K562 (cell line): ENCODE results near the gene SNX12. TPM values are rescaled to one million over a fixed set of nuclear protein-coding genes. Genes with fewer than 3 reads are reported as not detected.

Experiments used
- ATAC-seq: fragments of 200-7000 bp; cut with Tn5 transposase; 3 replicates; pipeline ENCODE4 v1.9.1; 2020; ENCODE audit warnings: moderate library complexity
- BruUV-seq: library from RNA; stranded (reverse); fragments of 400-500 nt; replicated peaks from 2 replicates; lab custom pipeline; 2021; lab: Mats Ljungman, UMichigan
- CTCF ChIA-PET: fragments of 300-600 bp; formaldehyde crosslinking; extraction: SDS; loops from one replicate; lab custom pipeline; 2021; ENCODE audit warnings: low intra/inter-chr PET ratio; lab: Yijun Ruan, JAX
- POLR2A ChIA-PET: fragments of 300-600, 350-650 bp; sonication (Branson Sonifier 250); formaldehyde crosslinking; extraction: SDS; loops from one replicate; lab custom pipeline; 2021; ENCODE audit warnings: antibody characterized with exemption, inconsistent platforms; lab: Yijun Ruan, JAX
- DNase-seq, 4 experiments: peaks; one replicate each; pipeline versions ENCODE4 v3.0.0 to v3.0.0-alpha.2; 2011 to 2018; ENCODE audit warnings: low spot score in 3 of 4, mixed read lengths in 3 of 4; ENCODE audit errors: extremely low read depth in 1 of 4
- FAIRE-seq: peaks from 2 replicates; lab custom pipeline; 2011; peaks lifted over from hg19 to GRCh38; lab: Jason Lieb, UNC
- H2AFZ ChIP-seq: 2 replicates; pipeline ENCODE4 v1.6.0; 2011; ENCODE audit warnings: low read depth, low read length, control low read depth, inconsistent platforms
- H3K27ac ChIP-seq: fragments of 200-600 bp; 3 replicates; pipeline ENCODE4 v1.8.0; 2011; ENCODE audit warnings: low read depth, mild to moderate bottlenecking, control low read depth, inconsistent platforms, low read length, moderate library complexity, mixed read lengths; ENCODE audit errors: extremely low read depth
- H3K27me3 ChIP-seq, 2 experiments: fragments of 300-600 bp in 1 of 2; 2 replicates in 1 of 2; 3 replicates in 1 of 2; pipeline versions ENCODE4 v1.6.0 to v1.8.0; 2011; ENCODE audit warnings: inconsistent platforms in 2 of 2, low read length in 2 of 2, mild to moderate bottlenecking in 1 of 2, mixed read lengths in 1 of 2, moderate library complexity in 1 of 2; ENCODE audit not compliant: control insufficient read depth in 2 of 2, insufficient read depth in 2 of 2
- H3K36me3 ChIP-seq: fragments of 300-600 bp; 3 replicates; pipeline ENCODE4 v1.8.0; 2011; ENCODE audit warnings: mild to moderate bottlenecking, low read length, inconsistent platforms; ENCODE audit not compliant: control insufficient read depth, insufficient read depth
- H3K4me1 ChIP-seq, 2 experiments: fragments of 200-600 bp in 1 of 2; replicated peaks in 1 of 2; 2 replicates in 1 of 2; 3 replicates in 1 of 2; pipeline versions ENCODE4 v1.5.1 to v1.8.0; 2011; ENCODE audit warnings: inconsistent platforms in 2 of 2, low read length in 2 of 2, mild to moderate bottlenecking in 1 of 2, mixed read lengths in 1 of 2, moderate library complexity in 1 of 2; ENCODE audit not compliant: control insufficient read depth in 2 of 2, insufficient read depth in 2 of 2
- H3K4me2 ChIP-seq: 2 replicates; pipeline ENCODE4 v1.6.1; 2011; ENCODE audit warnings: low read length, control low read depth, inconsistent platforms, mixed read lengths; ENCODE audit not compliant: insufficient read depth
- H3K4me3 ChIP-seq: fragments of 200-600 bp; sonication (generic), shearing (Covaris generic); 2 replicates; pipeline ENCODE4 v1.5.1; 2016; ENCODE audit warnings: control low read depth, inconsistent platforms
- H3K79me2 ChIP-seq: fragments of 200-600 bp; 3 replicates; pipeline ENCODE4 v1.8.0; 2011; ENCODE audit warnings: low read length, inconsistent platforms; ENCODE audit not compliant: control insufficient read depth, insufficient read depth
- H3K9ac ChIP-seq, 2 experiments: 2 replicates each; pipeline versions ENCODE4 v1.6.0 to v1.6.1; 2011; ENCODE audit warnings: low read depth in 2 of 2, low read length in 2 of 2, control low read depth in 1 of 2, inconsistent platforms in 1 of 2, mild to moderate bottlenecking in 1 of 2, mixed read lengths in 1 of 2; ENCODE audit not compliant: insufficient read depth in 1 of 2
- H3K9me1 ChIP-seq: one replicate; pipeline ENCODE4 v1.6.0; 2011; ENCODE audit warnings: inconsistent platforms, mild to moderate bottlenecking, low read length, moderate library complexity; ENCODE audit not compliant: control insufficient read depth, insufficient read depth
- H3K9me3 ChIP-seq: replicated peaks from 2 replicates; pipeline ENCODE4 v1.5.1; 2011; ENCODE audit warnings: low read depth, low read length, inconsistent platforms; ENCODE audit not compliant: control insufficient read depth, insufficient read depth
- H4K20me1 ChIP-seq: replicated peaks from 2 replicates; pipeline ENCODE4 v1.6.1; 2011; ENCODE audit warnings: low read length, inconsistent platforms, mixed read lengths; ENCODE audit not compliant: control insufficient read depth, insufficient read depth
- ATF1 ChIP-seq, 2 experiments: fragments of 450-650 bp in 1 of 2; IDR thresholded peaks; 2 replicates each; pipeline ENCODE4 v1.6.1; 2016; ENCODE audit warnings: missing compliant biosample characterization in 1 of 2, missing genetic modification characterization in 1 of 2
- CBFA2T3 ChIP-seq: fragments of 450-650 bp; IDR thresholded peaks from 2 replicates; pipeline ENCODE4 v1.6.1; 2017
- CSDE1 ChIP-seq, 2 experiments: fragments of 450-650 bp; IDR thresholded peaks; 2 replicates each; pipeline ENCODE4 v1.6.1; 2016; ENCODE audit warnings: mild to moderate bottlenecking in 1 of 2
- DPF2 ChIP-seq: fragments of 450-650 bp; IDR thresholded peaks from 2 replicates; pipeline ENCODE4 v1.6.1; 2016
- ESRRB ChIP-seq: fragments of 250-450 bp; sonication (Bioruptor Pico); IDR thresholded peaks from 2 replicates; pipeline ENCODE4 v1.5.0; 2020; ENCODE audit warnings: mild to moderate bottlenecking, moderate library complexity, borderline replicate concordance
- IRF2 ChIP-seq: sonication (generic); formaldehyde crosslinking; IDR thresholded peaks from 2 replicates; pipeline ENCODE4 v1.8.1; 2022; ENCODE audit warnings: mild to moderate bottlenecking, missing genetic modification reagents
- KDM5B ChIP-seq: fragments of 200-600 bp; sonication (generic); IDR thresholded peaks from 2 replicates; pipeline ENCODE4 v1.6.1; 2012; ENCODE audit warnings: low read depth, mild to moderate bottlenecking, moderate library complexity, low read length, control low read depth, inconsistent platforms; ENCODE audit not compliant: insufficient replicate concordance
- POLR3G ChIP-seq: IDR thresholded peaks from 2 replicates; pipeline ENCODE4 v1.6.1; 2011; ENCODE audit not compliant: insufficient read length, insufficient replicate concordance; ENCODE audit errors: extremely low read depth
- RB1 ChIP-seq: fragments of 450-650 bp; IDR thresholded peaks from 2 replicates; pipeline ENCODE4 v1.6.1; 2017; ENCODE audit warnings: low read depth, mild to moderate bottlenecking
- U2AF1 ChIP-seq: fragments of 200-400 bp; formaldehyde crosslinking; optimal IDR thresholded peaks from 2 replicates; pipeline ENCODE3; 2017; ENCODE audit warnings: mild to moderate bottlenecking, low read depth, low read length, moderate library complexity
- ZNF175 ChIP-seq: fragments of 200-800 bp; sonication (Bioruptor generic); IDR thresholded peaks from 2 replicates; pipeline ENCODE4 v1.6.1; 2016; ENCODE audit warnings: low read depth, mild to moderate bottlenecking, missing genetic modification characterization, missing compliant biosample characterization
- ZNF780A ChIP-seq: fragments of 250-450 bp; sonication (Bioruptor Pico); IDR thresholded peaks from 2 replicates; pipeline ENCODE4 v1.5.0; 2021; ENCODE audit warnings: mild to moderate bottlenecking
- WGBS: fragments of 100-300 bp; shearing (Covaris generic); methylation state at CpG from one replicate; pipeline ENCODE4 v1.1.6; 2016; ENCODE audit warnings: low coverage, mixed read lengths; ENCODE audit not compliant: insufficient coverage; ENCODE audit errors: missing lambda C conversion rate; 5-methylcytosine and 5-hydroxymethylcytosine counted together
- in situ Hi-C: fragments of 300-500 bp; cut with MboI; formaldehyde crosslinking; loops from 4 replicates; pipeline ENCODE4 v1.15.0; 2018; ENCODE audit warnings: inconsistent platforms, mixed read lengths
- intact Hi-C: fragments of 100-400 bp; cut with micrococcal nuclease; formaldehyde crosslinking; loops from 2 replicates; pipeline ENCODE4 v1.14.2; 2022
- polyA plus RNA-seq, 8 experiments: library from polyadenylated mRNA; depleted of rRNA in 4 of 8; stranded (reverse) in 5 of 8; unstranded in 3 of 8; fragments of >200 nt; fragmentation: Nextera tagmentation in 2 of 8; fragmentation: Illumina TruSeq in 1 of 8; extraction: Ambion mirVana in 2 of 8; extraction: Trizol in 1 of 8; gene quantifications; 2 replicates each; pipeline versions ENCODE4 v1.2.1 to v1.2.3, GENCODE V29; 2011 to 2014; ENCODE audit warnings: inconsistent platforms in 1 of 8, missing spikeins in 1 of 8
- total RNA-seq, 7 experiments: library from RNA; depleted of rRNA in 6 of 7; stranded (reverse); fragments of >200 nt in 6 of 7; fragmentation: Illumina TruSeq in 2 of 7; extraction: Trizol in 2 of 7; gene quantifications; 2 replicates each; pipeline versions ENCODE4 v1.2.1 to v1.2.3, GENCODE V29; 2011 to 2021; ENCODE audit warnings: low replicate concordance in 1 of 7
- TF ChIP-seq, protein P1 (sequence below): sonication (generic); formaldehyde crosslinking; IDR thresholded peaks from 2 replicates; pipeline ENCODE4 v1.8.0; 2023; ENCODE audit warnings: missing genetic modification reagents, mild to moderate bottlenecking, borderline replicate concordance

Gene SNX12
- total and polyA plus RNA-seq, 9 of the 15 experiments (the other 6 are each of a cell fraction or from before 2014, with no cell fraction given) = 12.7 to 50.3 (median 37.1) TPM

DNA sequence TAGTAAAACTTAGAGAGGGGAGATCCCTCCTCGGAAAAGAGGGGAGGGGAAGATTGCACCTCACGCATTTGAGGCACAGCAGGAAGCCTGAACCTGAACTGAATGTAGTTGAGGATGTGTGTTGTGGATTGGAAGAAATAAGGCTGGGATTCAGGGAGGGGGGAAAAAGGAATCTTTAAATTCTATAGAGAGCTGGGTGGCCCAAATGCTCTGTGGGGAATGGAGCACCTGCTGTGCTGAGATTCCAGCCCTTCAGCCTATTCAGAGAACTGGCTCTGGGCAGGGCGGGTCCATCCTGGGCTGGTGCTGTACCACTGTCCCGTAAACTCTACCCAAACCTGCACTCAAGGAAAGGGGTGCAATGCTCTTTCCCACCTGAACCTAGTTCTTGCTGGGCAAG is 31.6 kb upstream of the SNX12 start (continued):
- TF ChIP-seq IRF2 (CRISPR knock-in tag) (no peak), DPF2 (no peak), CSDE1 (IDR thresholded peaks at IDR 0.05) (no peak)

DNA sequence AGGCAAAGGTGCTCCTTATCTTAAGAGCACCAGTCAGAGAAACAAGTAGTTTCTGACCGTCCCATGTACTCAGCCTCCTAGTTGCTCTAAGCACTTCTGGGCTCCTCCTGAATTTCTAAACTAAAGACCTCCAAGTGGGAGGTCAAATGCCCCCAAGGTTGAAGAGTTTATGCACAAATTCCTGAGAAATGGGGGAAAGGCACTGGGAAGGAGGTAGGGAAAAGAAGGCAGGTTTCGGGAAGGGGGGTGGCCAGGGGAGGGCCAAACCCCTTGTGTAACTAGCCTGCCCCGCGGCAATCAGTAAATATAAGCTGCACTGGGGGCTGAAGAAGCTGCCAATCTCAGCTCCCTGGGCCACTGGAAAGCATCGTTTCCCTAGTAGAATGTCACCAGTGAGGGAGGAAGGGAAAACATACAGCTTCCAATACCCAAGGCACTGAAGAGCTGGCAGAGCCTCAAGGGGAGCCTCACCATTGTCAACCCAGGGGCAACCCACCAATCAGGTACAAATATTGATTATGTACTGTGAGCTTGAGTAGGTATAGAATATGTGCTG is 30.9 kb upstream of the SNX12 start:
- in situ Hi-C loops (loop anchor here (5.0 kb wide), 1 partner anchor 78 kb away; no protein-coding TSS in a partner anchor), intact Hi-C loops (loop anchor here (1.0 kb wide), 3 partner anchors 30 to 99 kb away; no protein-coding TSS in a partner anchor)
- no peaks in the 10 kb centered on the region for H4K20me1 ChIP-seq
- H3K9me1 ChIP-seq = no peaks in the 10 kb centered on the region
- no peaks in the 10 kb centered on the region for H3K9me3 ChIP-seq
- ATAC-seq (no peak), DNase-seq (no peak), FAIRE-seq (no peak)
- H3K27ac ChIP-seq = no peak overlapping the region; the same call in 2 of the 3 replicates
- no peak overlapping the region for H2AFZ ChIP-seq
- POLR2A ChIA-PET = interaction anchor here (0.6 kb wide), 1 partner anchor 51 kb away, joined by 4 read pairs; no protein-coding TSS in a partner anchor
- no TSS peak for BruUV-seq
- CTCF ChIA-PET = interaction anchor here (0.6 kb wide), 2 partner anchors 28 to 295 kb away, joined by 3 read pairs; no protein-coding TSS in a partner anchor
- no peak overlapping the region for H3K4me3 ChIP-seq
- no peaks in the 10 kb centered on the region for H3K27me3 ChIP-seq
- no peak overlapping the region for H3K4me2 ChIP-seq
- H3K9ac ChIP-seq = peak overlapping the region in 1 of 2 experiments; percentile 15; a peak in 1 of 4 replicates
- H3K79me2 ChIP-seq = peaks cover 14% of the 10 kb centered on the region
- H3K4me1 ChIP-seq = peaks cover 41 to 42% of the 10 kb centered on the region in 2 experiments
- 26% methylated on average over 4 of the region's 5 CpGs for whole genome bisulfite sequencing
- H3K36me3 ChIP-seq = peaks cover 3% of the 10 kb centered on the region; the same call in 1 of the 3 replicates
- TF ChIP-seq U2AF1 (no peak), KDM5B (no peak), ZNF780A (no peak), CBFA2T3 (no peak), RB1 (no peak), POLR3G (no peak), ESRRB (CRISPR knock-in tag) (no peak), ATF1 (CRISPR knock-in tag; IDR thresholded peaks at IDR 0.05) (no peak), ATF1 (tag; IDR thresholded peaks at IDR 0.05) (no peak), ZNF175 (no peak)
- TF ChIP-seq, protein P1, sequence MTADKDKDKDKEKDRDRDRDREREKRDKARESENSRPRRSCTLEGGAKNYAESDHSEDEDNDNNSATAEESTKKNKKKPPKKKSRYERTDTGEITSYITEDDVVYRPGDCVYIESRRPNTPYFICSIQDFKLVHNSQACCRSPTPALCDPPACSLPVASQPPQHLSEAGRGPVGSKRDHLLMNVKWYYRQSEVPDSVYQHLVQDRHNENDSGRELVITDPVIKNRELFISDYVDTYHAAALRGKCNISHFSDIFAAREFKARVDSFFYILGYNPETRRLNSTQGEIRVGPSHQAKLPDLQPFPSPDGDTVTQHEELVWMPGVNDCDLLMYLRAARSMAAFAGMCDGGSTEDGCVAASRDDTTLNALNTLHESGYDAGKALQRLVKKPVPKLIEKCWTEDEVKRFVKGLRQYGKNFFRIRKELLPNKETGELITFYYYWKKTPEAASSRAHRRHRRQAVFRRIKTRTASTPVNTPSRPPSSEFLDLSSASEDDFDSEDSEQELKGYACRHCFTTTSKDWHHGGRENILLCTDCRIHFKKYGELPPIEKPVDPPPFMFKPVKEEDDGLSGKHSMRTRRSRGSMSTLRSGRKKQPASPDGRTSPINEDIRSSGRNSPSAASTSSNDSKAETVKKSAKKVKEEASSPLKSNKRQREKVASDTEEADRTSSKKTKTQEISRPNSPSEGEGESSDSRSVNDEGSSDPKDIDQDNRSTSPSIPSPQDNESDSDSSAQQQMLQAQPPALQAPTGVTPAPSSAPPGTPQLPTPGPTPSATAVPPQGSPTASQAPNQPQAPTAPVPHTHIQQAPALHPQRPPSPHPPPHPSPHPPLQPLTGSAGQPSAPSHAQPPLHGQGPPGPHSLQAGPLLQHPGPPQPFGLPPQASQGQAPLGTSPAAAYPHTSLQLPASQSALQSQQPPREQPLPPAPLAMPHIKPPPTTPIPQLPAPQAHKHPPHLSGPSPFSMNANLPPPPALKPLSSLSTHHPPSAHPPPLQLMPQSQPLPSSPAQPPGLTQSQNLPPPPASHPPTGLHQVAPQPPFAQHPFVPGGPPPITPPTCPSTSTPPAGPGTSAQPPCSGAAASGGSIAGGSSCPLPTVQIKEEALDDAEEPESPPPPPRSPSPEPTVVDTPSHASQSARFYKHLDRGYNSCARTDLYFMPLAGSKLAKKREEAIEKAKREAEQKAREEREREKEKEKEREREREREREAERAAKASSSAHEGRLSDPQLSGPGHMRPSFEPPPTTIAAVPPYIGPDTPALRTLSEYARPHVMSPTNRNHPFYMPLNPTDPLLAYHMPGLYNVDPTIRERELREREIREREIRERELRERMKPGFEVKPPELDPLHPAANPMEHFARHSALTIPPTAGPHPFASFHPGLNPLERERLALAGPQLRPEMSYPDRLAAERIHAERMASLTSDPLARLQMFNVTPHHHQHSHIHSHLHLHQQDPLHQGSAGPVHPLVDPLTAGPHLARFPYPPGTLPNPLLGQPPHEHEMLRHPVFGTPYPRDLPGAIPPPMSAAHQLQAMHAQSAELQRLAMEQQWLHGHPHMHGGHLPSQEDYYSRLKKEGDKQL (CRISPR knock-in tag) = no peak
